Common myeloid progenitor, CD34-positive (primary cell): Measurements from ENCODE around the gene LIPC.

ENCODE experiments used
- CTCF ChIA-PET: fragments of 350-600 bp; sonication (Branson Sonifier 250); formaldehyde crosslinking; loops from one replicate; lab custom pipeline; 2021; ENCODE audit warnings: antibody characterized with exemption; lab: Charles Lee
- POLR2A ChIA-PET: fragments of 350-600 bp; sonication (Branson Sonifier 250); formaldehyde crosslinking; loops from one replicate; lab custom pipeline; 2021; ENCODE audit warnings: antibody characterized with exemption; lab: Charles Lee
- DNase-seq, 3 donors: peaks; one replicate each; pipeline versions ENCODE4 v3.0.0 to v3.0.0-alpha.2; 2013
- H3K27ac ChIP-seq, 2 experiments: 1 replicate in 1 of 2; 2 replicates in 1 of 2; pipeline ENCODE4 v1.7.0; 2013; ENCODE audit warnings: inconsistent platforms in 2 of 2, low read length in 2 of 2, mild to moderate bottlenecking in 2 of 2, low read depth in 1 of 2, moderate library complexity in 1 of 2; ENCODE audit not compliant: severe bottlenecking in 2 of 2, insufficient read depth in 1 of 2, poor library complexity in 1 of 2
- H3K27me3 ChIP-seq, 5 experiments: replicated peaks in 2 of 5; 1 replicate in 3 of 5; 2 replicates in 2 of 5; pipeline versions ENCODE4 v1.6.1 to v1.7.0; 2013; ENCODE audit warnings: low read length in 4 of 5, mild to moderate bottlenecking in 2 of 5, moderate library complexity in 2 of 5, inconsistent platforms in 1 of 5; ENCODE audit not compliant: insufficient read depth in 5 of 5, control insufficient read depth in 4 of 5
- H3K36me3 ChIP-seq, 4 experiments: 1 replicate in 2 of 4; 2 replicates in 2 of 4; pipeline versions ENCODE4 v1.6.1 to v1.7.0; 2013; ENCODE audit warnings: low read length in 3 of 4, control low read depth in 1 of 4, mild to moderate bottlenecking in 1 of 4; ENCODE audit not compliant: control insufficient read depth in 4 of 4, insufficient read depth in 4 of 4
- H3K4me1 ChIP-seq, 4 experiments: 1 replicate in 3 of 4; 2 replicates in 1 of 4; pipeline versions ENCODE4 v1.6.1 to v1.7.1; 2013; ENCODE audit warnings: low read length in 3 of 4, mild to moderate bottlenecking in 3 of 4, control low read depth in 1 of 4, inconsistent platforms in 1 of 4, moderate library complexity in 1 of 4; ENCODE audit not compliant: control insufficient read depth in 4 of 4, insufficient read depth in 4 of 4; ENCODE audit errors: control extremely low read depth in 1 of 4
- H3K4me3 ChIP-seq, 7 experiments: 1 replicate in 4 of 7; 2 replicates in 3 of 7; pipeline versions ENCODE4 v1.5.1 to v1.7.0; 2013; ENCODE audit warnings: mild to moderate bottlenecking in 7 of 7, low read length in 6 of 7, moderate library complexity in 6 of 7, inconsistent platforms in 2 of 7, low read depth in 2 of 7, control low read depth in 1 of 7; ENCODE audit not compliant: insufficient read depth in 4 of 7, control insufficient read depth in 1 of 7; ENCODE audit errors: extremely low read depth in 1 of 7
- H3K9me3 ChIP-seq, 5 experiments: 1 replicate in 4 of 5; 2 replicates in 1 of 5; pipeline versions ENCODE4 v1.6.1 to v1.7.1; 2013; ENCODE audit warnings: low read length in 4 of 5, mild to moderate bottlenecking in 2 of 5, inconsistent platforms in 1 of 5, low read depth in 1 of 5, moderate library complexity in 1 of 5; ENCODE audit not compliant: control insufficient read depth in 4 of 5, insufficient read depth in 2 of 5; ENCODE audit errors: control extremely low read depth in 1 of 5
- WGBS: methylation state at CpG from one replicate; pipeline ENCODE4 v1.1.5; 2013; ENCODE audit not compliant: insufficient coverage; 5-methylcytosine and 5-hydroxymethylcytosine counted together

The LIPC gene

DNA sequence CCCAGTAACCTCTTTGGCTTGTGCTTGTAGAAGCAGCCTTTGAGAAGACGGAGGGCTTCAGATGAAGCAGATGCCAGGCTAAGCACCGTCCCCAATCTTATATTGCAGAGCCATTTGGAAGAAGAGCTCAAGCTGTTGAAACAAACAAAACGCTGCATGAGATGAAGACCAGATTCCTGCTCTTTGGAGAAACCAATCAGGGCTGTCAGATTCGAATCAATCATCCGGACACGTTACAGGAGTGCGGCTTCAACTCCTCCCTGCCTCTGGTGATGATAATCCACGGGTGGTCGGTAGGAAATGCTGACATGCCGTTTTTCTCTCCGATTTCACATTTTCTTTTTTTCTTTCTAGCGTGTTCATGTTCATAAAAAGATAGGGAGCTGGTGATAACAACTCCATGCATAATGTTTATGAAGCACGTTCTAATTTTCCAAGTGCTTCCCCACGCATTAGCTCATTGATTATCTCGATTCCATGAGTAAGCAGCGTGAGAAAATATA lies 106.5 kb downstream of the LIPC start:
- Histone ChIP-seq H3K4me1 (no peaks in the 10 kb centered on the region), H3K27ac (no peak overlapping the region), H3K9me3 (no peaks in the 10 kb centered on the region), H3K27me3 (no peaks in the 10 kb centered on the region), H3K4me3 (no peak overlapping the region), H3K36me3 (no peaks in the 10 kb centered on the region)
- ChIA-PET CTCF (interaction anchor here (1.4 kb wide), 1 partner anchor 97 kb away, joined by 3 read pairs; no protein-coding TSS in a partner anchor), POLR2A (interaction anchor here (0.6 kb wide), 1 partner anchor 187 kb away, joined by 3 read pairs; no protein-coding TSS in a partner anchor)
- no peak for DNase-seq
- 99% methylated on average over 15 of the region's 16 CpGs for WGBS

DNA sequence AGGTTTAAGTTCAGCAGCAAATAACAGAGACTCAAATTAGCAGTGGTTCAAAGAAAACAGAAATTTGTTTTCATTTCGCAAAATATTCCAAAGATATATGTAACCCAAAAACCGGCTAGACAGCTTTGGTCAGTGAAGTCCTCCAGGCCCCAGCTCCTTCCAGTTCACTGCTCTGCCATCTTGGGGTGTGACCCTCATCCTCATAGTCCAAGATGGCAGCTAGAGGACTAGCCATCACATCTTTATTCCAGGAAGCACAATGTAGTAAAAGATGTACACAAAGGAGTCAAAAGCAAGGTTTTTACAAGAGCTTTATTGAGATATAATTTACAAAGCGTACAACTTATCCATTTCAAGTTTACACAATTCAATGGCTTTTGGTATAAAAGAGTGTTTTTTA lies 107.1 kb downstream of the LIPC start:
- no peak for DNase-seq
- no peaks in the 10 kb centered on the region for H3K27me3 ChIP-seq
- CTCF ChIA-PET, result interaction anchor here (1.4 kb wide), 1 partner anchor 97 kb away, joined by 3 read pairs; no protein-coding TSS in a partner anchor
- H3K4me3 ChIP-seq, result no peak overlapping the region
- H3K4me1 ChIP-seq, result no peaks in the 10 kb centered on the region
- POLR2A ChIA-PET, result interaction anchor here (0.6 kb wide), 1 partner anchor 186 kb away, joined by 3 read pairs; no protein-coding TSS in a partner anchor
- H3K36me3 ChIP-seq, result no peaks in the 10 kb centered on the region
- 100% methylated on average over 2 of the region's 3 CpGs for WGBS
- H3K27ac ChIP-seq, result no peak overlapping the region
- no peaks in the 10 kb centered on the region for H3K9me3 ChIP-seq

DNA sequence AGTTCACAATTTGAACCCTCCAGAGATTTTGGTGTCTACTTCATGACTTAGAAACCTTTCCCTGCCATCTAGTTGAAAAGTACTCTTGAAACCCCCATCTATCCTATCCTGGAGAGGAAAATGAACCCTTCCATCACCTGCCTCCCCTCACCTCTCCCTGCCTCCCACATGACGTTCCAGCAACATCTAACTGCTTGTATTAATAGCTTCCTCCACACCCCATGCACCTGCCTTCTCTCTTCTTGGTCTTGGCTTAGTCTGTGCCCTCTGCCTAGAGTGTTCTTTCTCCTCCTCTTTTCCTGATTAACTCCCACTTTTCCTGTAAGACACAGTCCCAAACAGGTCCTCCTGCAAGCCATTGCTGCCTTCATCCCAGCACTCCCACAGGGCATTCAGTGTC lies 107.8 kb downstream of the LIPC start:
- Histone ChIP-seq H3K36me3 (no peaks in the 10 kb centered on the region), H3K27ac (no peak overlapping the region), H3K27me3 (no peaks in the 10 kb centered on the region), H3K9me3 (no peaks in the 10 kb centered on the region), H3K4me1 (no peaks in the 10 kb centered on the region), H3K4me3 (no peak overlapping the region)
- 100% methylated on average over 1 of the region's 1 CpG for WGBS
- ChIA-PET POLR2A (no interaction called here), CTCF (no interaction called here)
- DNase-seq, result no peak

DNA sequence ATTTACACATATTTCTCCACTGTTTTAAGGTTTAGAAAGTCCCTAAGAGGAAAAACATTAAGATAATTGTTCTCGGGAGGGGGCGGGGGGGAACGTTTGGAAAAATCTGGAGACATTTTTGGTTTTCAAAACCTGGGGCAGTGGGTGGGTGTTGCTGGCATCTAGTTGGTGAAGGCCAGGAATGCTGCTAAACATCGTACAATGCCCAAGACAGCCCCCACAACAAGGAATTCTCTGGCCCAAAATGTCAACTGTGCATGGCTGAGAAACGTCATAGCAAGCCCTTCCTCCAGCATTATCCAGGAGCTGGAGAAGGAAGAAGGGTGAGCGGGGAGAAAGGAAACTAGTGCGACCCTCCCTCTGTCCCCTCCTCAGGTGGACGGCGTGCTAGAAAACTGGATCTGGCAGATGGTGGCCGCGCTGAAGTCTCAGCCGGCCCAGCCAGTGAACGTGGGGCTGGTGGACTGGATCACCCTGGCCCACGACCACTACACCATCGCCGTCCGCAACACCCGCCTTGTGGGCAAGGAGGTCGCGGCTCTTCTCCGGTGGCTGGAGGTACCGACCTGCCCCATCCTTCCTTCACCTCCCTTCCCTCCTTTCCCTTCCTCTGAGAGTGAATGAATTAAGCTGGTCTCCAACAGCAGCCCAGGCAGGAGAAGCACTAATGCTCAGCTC lies 109.8 kb downstream of the LIPC start:
- POLR2A ChIA-PET, result no interaction called here
- no peaks in the 10 kb centered on the region for H3K36me3 ChIP-seq
- no peaks in the 10 kb centered on the region for H3K9me3 ChIP-seq
- DNase-seq, result no peak
- no peak overlapping the region for H3K4me3 ChIP-seq
- WGBS, result 91% methylated on average over 20 of the region's 22 CpGs
- CTCF ChIA-PET, result no interaction called here
- H3K4me1 ChIP-seq, result no peaks in the 10 kb centered on the region
- no peaks in the 10 kb centered on the region for H3K27me3 ChIP-seq
- H3K27ac ChIP-seq, result no peak overlapping the region

DNA sequence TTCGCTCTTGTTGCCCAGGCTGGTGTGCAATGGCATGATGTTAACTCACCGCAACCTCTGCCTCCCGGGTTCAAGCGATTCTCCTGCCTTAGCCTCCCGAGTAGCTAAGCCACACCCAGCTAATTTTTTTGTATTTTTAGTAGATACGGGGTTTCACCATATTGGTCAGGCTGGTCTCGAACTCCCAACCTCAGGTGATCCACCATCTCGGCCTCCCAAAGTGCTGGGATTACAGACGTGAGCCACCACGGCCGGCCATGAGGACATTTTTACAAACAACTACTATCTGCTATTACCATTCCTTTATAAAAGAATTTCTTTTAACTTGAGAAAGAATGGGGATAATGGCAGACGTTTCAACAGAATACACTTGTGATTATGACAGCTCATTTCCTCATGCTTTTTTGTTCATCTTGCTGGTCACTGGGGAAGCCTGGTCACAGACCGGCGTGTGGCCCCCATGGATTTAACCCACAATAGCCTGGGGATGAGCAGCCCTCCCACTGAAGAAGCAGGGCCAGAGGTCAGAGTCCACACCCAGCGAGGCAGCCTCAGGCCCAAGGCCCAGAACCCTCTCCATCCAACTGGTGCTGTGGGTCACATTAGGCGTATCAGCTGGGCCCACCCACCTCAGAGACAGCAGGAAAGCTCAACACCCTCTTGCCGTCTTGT lies 112.0 kb downstream of the LIPC start:
- Histone ChIP-seq H3K4me3 (no peak overlapping the region), H3K4me1 (no peaks in the 10 kb centered on the region), H3K9me3 (no peaks in the 10 kb centered on the region), H3K36me3 (no peaks in the 10 kb centered on the region), H3K27ac (no peak overlapping the region), H3K27me3 (no peaks in the 10 kb centered on the region)
- POLR2A ChIA-PET, result no interaction called here
- 98% methylated on average over 5 of the region's 17 CpGs for WGBS
- DNase-seq, result no peak
- CTCF ChIA-PET, result interaction anchor here (0.8 kb wide), 1 partner anchor 16 kb away, joined by 3 read pairs; no protein-coding TSS in a partner anchor

DNA sequence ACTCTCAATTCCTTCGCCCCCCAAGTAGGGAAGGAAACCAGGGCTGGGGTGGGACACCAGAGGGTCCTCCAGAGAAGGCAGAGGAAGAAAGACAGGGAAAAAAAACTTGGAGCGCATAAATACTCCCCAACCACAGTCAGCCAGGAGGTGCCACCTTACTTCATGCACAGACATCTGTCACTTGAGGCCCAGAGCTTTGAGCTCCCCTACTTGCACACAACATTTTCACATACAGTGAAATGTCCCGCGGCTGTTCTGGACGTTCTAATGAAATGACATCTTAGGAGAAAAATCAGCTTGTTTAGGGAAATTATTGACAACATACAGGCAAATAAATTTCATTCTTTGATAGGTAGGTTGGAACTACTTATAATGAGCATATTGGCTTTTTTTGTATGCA lies 113.0 kb downstream of the LIPC start:
- Histone ChIP-seq H3K4me3 (no peak overlapping the region), H3K4me1 (no peaks in the 10 kb centered on the region), H3K9me3 (no peaks in the 10 kb centered on the region), H3K27ac (no peak overlapping the region), H3K36me3 (no peaks in the 10 kb centered on the region), H3K27me3 (no peaks in the 10 kb centered on the region)
- ChIA-PET CTCF (no interaction called here), POLR2A (no interaction called here)
- WGBS, result no CpG with 5 or more reads among the region's 5 CpGs
- DNase-seq, result no peak
